OCI-LY3 (cell line): ENCODE results near the gene USE1.

Source experiments
- H2AFZ ChIP-seq: fragments of 200-600, 300-600 bp; shearing (Covaris generic); 2 replicates; pipeline ENCODE4 v1.6.0; 2014; ENCODE audit warnings: antibody characterized with exemption, low read depth, low read length
- H3K27ac ChIP-seq: fragments of 200-600, 300-600 bp; sonication (generic); 2 replicates; pipeline ENCODE4 v1.5.1; 2014; ENCODE audit warnings: mild to moderate bottlenecking, low read length, moderate library complexity, mixed read lengths
- H3K27me3 ChIP-seq: fragments of 200-600, 300-600 bp; sonication (generic); 2 replicates; pipeline ENCODE4 v1.6.1; 2014; ENCODE audit warnings: low read depth, low read length, mixed read lengths
- H3K36me3 ChIP-seq: fragments of 200-600, 300-600 bp; sonication (generic); replicated peaks from 2 replicates; pipeline ENCODE3; 2014; ENCODE audit warnings: low read depth, low read length, mixed read lengths
- H3K4me1 ChIP-seq: fragments of 300-600, 200-600 bp; sonication (generic); 2 replicates; pipeline ENCODE4 v1.6.1; 2014; ENCODE audit warnings: low read length, mixed read lengths
- H3K4me2 ChIP-seq: fragments of 200-600, 300-600 bp; sonication (generic); 2 replicates; pipeline ENCODE4 v1.6.1; 2014; ENCODE audit warnings: low read length, mixed read lengths
- H3K4me3 ChIP-seq: fragments of 300-600, 200-600 bp; sonication (generic); 2 replicates; pipeline ENCODE4 v1.5.1; 2014; ENCODE audit warnings: antibody characterized with exemption, mild to moderate bottlenecking, low read length, moderate library complexity
- H3K79me2 ChIP-seq: fragments of 300-600, 200-600 bp; shearing (Covaris generic); 2 replicates; pipeline ENCODE4 v1.6.1; 2014; ENCODE audit warnings: mild to moderate bottlenecking, low read length, mixed read lengths
- H3K9ac ChIP-seq: fragments of 300-600, 200-600 bp; shearing (Covaris generic); 2 replicates; pipeline ENCODE4 v1.6.0; 2014; ENCODE audit warnings: mild to moderate bottlenecking, low read length, moderate library complexity
- H3K9me3 ChIP-seq: fragments of 200-600, 300-600 bp; shearing (Covaris generic); 2 replicates; pipeline ENCODE4 v1.6.1; 2014; ENCODE audit warnings: low read length, mixed read lengths; ENCODE audit not compliant: insufficient read depth
- H4K20me1 ChIP-seq: fragments of 200-600, 300-600 bp; sonication (generic); 2 replicates; pipeline ENCODE4 v1.6.1; 2016; ENCODE audit warnings: low read length, mixed read lengths; ENCODE audit not compliant: insufficient read depth
- EZH2phosphoT487 ChIP-seq: fragments of 200-600 bp; shearing (Covaris generic); IDR thresholded peaks from 2 replicates; pipeline ENCODE4 v1.6.1; 2018; ENCODE audit warnings: antibody characterized with exemption, mixed run types, low read depth
- TF ChIP-seq, protein P1 (sequence below): fragments of 200-600, 300-600 bp; sonication (generic); IDR thresholded peaks from 2 replicates; pipeline ENCODE4 v1.5.1; 2014; ENCODE audit warnings: antibody characterized with exemption, low read length, low read depth

The USE1 gene

DNA sequence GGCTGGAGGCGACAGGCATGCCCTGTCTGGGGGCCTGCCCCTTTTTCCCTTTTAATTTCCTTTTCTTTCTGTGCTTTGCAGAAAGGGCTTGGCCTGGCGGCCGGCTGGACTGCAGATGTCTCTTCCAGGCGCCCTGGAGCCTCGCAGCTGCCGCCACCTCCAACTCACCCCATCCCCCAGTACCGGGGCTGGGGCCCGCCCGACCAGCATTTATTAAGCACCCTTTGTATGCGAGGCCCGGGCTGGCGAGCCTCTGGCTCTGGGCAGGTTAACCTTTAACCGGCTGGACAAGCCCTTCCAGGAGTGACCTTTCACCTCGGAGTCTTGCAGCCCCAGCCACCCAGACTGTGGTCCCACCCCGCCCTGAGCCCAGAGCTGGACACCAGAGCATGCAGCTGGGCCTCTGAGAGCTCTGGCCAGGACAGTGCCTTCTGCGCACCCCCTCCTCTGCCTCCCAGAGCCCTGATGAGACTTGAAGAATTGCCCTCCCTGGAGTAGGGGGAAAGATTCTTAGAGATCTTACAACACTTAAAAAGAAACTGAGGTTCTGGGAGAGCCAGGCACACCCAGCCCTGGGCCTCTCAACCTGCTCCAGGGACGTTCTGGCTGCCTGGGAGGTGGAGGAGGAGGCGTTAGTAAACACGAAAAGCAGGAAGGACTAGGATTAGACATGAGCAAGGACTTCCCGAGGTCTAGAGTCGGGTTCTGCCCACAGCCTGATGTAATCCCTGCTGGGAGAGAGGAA is 31.7 kb downstream of the USE1 start:
- Histone ChIP-seq H3K36me3 (no peaks in the 10 kb centered on the region), H3K4me1 (peaks cover 18% of the 10 kb centered on the region), H3K9me3 (no peaks in the 10 kb centered on the region), H3K27ac (peak overlapping the region; percentile 72), H3K79me2 (peaks cover 27% of the 10 kb centered on the region; the same call in 1 of the 2 replicates), H3K9ac (peak overlapping the region; percentile 93), H4K20me1 (peaks cover 9% of the 10 kb centered on the region; the same call in 1 of the 2 replicates), H3K27me3 (peaks cover 4% of the 10 kb centered on the region; the same call in 1 of the 2 replicates), H3K4me2 (peak overlapping the region; percentile 90), H2AFZ (peak overlapping the region; percentile 71), H3K4me3 (peak overlapping the region; percentile 84)
- TF ChIP-seq, protein P1, sequence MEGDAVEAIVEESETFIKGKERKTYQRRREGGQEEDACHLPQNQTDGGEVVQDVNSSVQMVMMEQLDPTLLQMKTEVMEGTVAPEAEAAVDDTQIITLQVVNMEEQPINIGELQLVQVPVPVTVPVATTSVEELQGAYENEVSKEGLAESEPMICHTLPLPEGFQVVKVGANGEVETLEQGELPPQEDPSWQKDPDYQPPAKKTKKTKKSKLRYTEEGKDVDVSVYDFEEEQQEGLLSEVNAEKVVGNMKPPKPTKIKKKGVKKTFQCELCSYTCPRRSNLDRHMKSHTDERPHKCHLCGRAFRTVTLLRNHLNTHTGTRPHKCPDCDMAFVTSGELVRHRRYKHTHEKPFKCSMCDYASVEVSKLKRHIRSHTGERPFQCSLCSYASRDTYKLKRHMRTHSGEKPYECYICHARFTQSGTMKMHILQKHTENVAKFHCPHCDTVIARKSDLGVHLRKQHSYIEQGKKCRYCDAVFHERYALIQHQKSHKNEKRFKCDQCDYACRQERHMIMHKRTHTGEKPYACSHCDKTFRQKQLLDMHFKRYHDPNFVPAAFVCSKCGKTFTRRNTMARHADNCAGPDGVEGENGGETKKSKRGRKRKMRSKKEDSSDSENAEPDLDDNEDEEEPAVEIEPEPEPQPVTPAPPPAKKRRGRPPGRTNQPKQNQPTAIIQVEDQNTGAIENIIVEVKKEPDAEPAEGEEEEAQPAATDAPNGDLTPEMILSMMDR = no peak
- no peak for TF ChIP-seq EZH2phosphoT487

DNA sequence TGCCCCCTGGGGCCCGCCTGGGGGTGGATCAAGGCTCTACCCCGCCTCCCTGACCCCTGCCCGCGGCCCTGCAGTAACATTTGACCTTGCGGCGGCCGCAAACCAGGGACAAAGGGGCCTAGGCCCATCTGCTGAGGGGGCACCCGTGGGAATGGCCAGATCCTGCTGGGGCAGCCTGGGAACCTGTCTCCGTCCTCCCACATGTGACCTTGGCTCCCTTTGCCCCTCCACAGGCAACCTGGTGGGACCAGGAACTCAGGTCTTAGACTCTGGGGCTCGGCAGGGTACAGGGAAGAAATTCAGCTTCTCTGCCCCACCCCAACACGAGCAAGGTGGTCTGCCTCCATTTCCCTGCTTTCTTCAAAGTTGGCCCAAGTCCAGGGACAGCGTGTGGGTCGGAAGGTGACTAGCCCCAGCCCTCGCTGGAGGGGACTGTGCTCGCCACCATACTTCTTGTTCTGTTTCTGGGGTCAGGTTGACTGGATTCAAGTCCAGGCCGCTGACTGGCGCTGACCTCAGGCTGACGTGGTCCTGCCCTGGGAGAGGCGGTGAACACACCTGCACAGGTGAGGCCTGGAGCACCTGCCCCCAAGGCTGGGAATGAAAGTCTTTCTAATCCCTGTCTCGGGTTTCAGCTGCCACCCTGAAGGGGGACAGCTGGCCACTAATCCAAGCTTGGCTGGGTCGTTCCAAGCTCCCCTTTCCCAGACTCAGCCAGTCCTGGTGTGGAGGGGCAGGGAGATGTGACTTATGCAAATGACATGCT is 33.0 kb downstream of the USE1 start:
- Histone ChIP-seq H3K36me3 (no peaks in the 10 kb centered on the region), H3K27ac (no peak overlapping the region), H3K9ac (no peak overlapping the region), H4K20me1 (peaks cover 2% of the 10 kb centered on the region; the same call in 1 of the 2 replicates), H3K4me1 (peaks cover 18% of the 10 kb centered on the region), H3K79me2 (peaks cover 20% of the 10 kb centered on the region; the same call in 1 of the 2 replicates), H2AFZ (no peak overlapping the region), H3K4me3 (no peak overlapping the region), H3K27me3 (peaks cover 4% of the 10 kb centered on the region; the same call in 1 of the 2 replicates), H3K9me3 (no peaks in the 10 kb centered on the region), H3K4me2 (no peak overlapping the region)
- TF ChIP-seq EZH2phosphoT487 = no peak
- TF ChIP-seq, protein P1 = no peak

DNA sequence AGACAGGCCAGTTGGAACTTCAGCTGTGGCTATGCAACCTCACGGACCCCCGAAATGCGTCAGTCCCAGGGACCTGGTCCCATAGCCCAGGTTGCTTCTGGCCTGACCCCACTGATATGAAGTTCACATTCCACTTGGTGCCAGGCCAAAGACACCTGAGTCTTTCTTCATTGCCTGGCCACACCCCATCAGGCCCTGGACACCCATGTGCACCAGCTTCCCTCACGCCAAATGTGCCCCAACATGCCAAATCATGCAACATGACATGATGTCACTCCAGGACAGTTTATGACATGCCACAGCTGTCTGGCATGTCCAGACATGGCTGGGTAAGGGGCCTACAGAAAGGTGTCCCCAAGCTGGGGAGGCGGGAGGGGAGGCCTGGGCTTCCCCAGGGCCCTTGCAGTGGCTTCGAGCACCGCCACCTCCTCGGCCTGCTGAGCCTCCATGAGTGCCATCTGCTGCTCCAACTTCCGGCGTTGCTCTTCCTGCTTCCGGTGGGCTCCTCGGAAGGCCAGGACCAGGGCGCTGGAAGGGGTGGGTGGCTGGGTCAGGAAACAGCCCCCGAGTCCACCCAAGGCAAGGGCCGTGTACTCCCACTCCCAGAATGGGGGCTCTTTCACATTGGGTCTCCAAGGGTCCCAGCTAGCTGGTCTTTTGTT is 34.9 kb downstream of the USE1 start:
- H3K27ac ChIP-seq = no peak overlapping the region
- H3K4me3 ChIP-seq = no peak overlapping the region
- peaks cover 3% of the 10 kb centered on the region; the same call in 1 of the 2 replicates for H3K79me2 ChIP-seq
- no peak for TF ChIP-seq EZH2phosphoT487
- TF ChIP-seq, protein P1 = no peak
- peaks cover 8% of the 10 kb centered on the region for H3K4me1 ChIP-seq
- H3K27me3 ChIP-seq = peaks cover 4% of the 10 kb centered on the region; the same call in 1 of the 2 replicates
- no peak overlapping the region for H2AFZ ChIP-seq
- no peaks in the 10 kb centered on the region for H3K9me3 ChIP-seq
- no peak overlapping the region for H3K4me2 ChIP-seq
- no peaks in the 10 kb centered on the region for H3K36me3 ChIP-seq
- no peaks in the 10 kb centered on the region for H4K20me1 ChIP-seq
- no peak overlapping the region for H3K9ac ChIP-seq

DNA sequence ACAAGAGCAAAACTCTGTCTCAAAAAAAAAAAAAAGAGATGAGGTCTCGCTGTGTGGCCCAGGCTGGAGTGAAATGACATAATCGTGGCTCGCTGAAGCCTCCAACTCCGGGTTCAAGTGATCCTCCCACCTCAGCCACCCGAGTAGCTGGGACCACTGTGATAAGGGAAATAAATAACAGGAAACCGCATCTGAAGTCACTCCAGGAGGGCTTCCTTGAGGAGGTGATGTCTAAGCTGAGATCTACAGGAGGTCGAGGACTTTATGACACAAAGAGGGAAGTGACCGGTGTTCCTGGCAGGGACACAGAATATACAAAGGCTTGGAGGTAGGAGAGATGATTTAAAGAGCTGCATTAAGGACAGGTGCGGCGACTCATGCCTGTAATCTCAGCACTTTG is 39.5 kb downstream of the USE1 start:
- Histone ChIP-seq H3K27me3 (no peaks in the 10 kb centered on the region), H3K4me2 (no peak overlapping the region), H2AFZ (no peak overlapping the region), H3K79me2 (no peaks in the 10 kb centered on the region), H3K4me3 (no peak overlapping the region), H3K9me3 (no peaks in the 10 kb centered on the region), H4K20me1 (no peaks in the 10 kb centered on the region), H3K9ac (no peak overlapping the region), H3K27ac (no peak overlapping the region), H3K36me3 (no peaks in the 10 kb centered on the region), H3K4me1 (no peaks in the 10 kb centered on the region)
- TF ChIP-seq, protein P1 = no peak
- no peak for TF ChIP-seq EZH2phosphoT487
